ENCODE measurements around the gene CARD9. TPM values are rescaled to one million over a fixed set of nuclear protein-coding genes. Genes with fewer than 3 reads are reported as not detected.

CARD9 gene
- polyA plus RNA-seq, 1 of the 3 experiments (the other 2 are of a cell fraction) = 1.1 TPM

DNA sequence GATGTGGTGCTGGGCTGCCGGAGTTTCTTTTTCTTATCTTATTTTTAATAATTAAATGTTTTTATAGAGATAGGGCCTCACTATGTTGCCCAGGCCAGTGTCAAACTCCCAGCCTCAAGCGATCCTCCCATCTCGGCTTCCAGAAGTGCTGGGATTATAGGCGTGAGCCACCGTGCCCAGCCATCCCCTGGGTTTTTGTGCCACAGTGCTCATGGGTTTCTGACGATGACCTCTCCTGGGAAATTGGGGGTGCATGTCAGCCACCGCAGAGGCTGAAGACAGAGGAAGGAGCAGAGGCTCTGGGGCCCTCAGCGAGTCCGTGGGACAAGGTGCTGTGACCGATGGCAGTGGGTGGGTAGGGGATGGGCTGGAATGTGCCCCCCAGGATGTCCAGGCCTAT, 31.7 kb downstream of the CARD9 start:
- POLR2A ChIA-PET = interaction anchor here (0.6 kb wide), 1 partner anchor 21 kb away, joined by 3 read pairs; no protein-coding TSS in a partner anchor
- H3K9me2 ChIP-seq = no peaks in the 10 kb centered on the region
- H3F3A ChIP-seq (replicated peaks; ENCODE audit: insufficient read depth) = no peaks in the 10 kb centered on the region
- H3K27me3 ChIP-seq (ENCODE audit: insufficient read depth) = no peaks in the 10 kb centered on the region
- H3K4me3 ChIP-seq (ENCODE audit: low read depth in 2 of 2, low read length in 1 of 2) = no peak overlapping the region
- H3K9me3 ChIP-seq = no peaks in the 10 kb centered on the region
- H3K79me2 ChIP-seq (ENCODE audit: insufficient read depth) = no peaks in the 10 kb centered on the region
- no peak overlapping the region for H3K27ac ChIP-seq (ENCODE audit: low read depth in 2 of 2, low read length in 1 of 2)
- H2AFZ ChIP-seq (ENCODE audit: low read depth) = no peak overlapping the region
- H3K4me1 ChIP-seq (ENCODE audit: control insufficient read depth in 1 of 2, insufficient read depth in 2 of 2, low read depth in 1 of 2, low read length in 1 of 2) = peaks cover 0 to 21% of the 10 kb centered on the region in 2 experiments; a peak in 1 of 4 replicates
- H4K20me1 ChIP-seq (ENCODE audit: insufficient read depth) = no peaks in the 10 kb centered on the region
- no peak for DNase-seq
- 93% methylated on average over 10 of the region's 10 CpGs for WGBS (ENCODE audit: low lambda C conversion rate)
- TF ChIP-seq USF1 (IDR thresholded peaks at IDR 0.05; ENCODE audit: borderline replicate concordance, low read depth) = no peak
- CTCF ChIA-PET = interaction anchor here (1.0 to 2.3 kb wide), 2 partner anchors 22 to 59 kb away, joined by 4 to 11 read pairs; partner anchors contain the start of gene DNLZ
- H3K4me2 ChIP-seq = no peak overlapping the region
- no peak overlapping the region for H3K9ac ChIP-seq
- peaks cover 0 to 53% of the 10 kb centered on the region in 2 experiments for H3K36me3 ChIP-seq (replicated peaks in 1 of 2; ENCODE audit: control insufficient read depth in 1 of 2, insufficient read depth in 2 of 2, low read length in 1 of 2)

DNA sequence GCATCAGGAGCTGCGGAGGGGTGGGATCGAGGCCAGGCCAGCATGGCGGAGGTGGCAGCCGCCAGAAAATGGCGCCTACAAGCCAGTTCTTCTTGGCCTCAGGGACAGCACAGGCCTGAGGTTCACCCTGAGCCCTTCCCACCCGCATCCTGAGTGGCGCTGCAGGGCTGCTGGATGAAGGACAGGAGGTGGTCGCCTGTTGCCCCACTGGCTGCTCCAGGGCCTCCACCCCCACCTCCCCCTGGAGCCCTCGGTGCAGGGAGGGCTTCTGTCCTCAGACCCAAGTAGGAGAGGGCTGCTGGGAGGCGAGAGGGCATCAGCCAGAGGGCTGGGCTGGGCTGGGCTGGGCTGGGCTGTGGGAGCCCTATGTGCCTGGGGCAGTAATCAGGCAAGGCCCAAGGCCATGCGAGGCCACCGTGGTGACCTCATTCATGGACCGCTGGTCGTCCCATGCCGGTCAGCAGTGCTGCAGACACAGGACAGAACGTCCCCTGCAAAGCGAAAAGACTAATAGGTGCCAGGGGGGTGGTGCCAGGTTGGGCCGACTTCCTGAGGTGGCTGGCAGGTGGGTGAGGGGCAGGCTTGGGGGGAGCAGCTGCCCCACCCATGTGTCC, 32.3 kb downstream of the CARD9 start:
- no peaks in the 10 kb centered on the region for H4K20me1 ChIP-seq (ENCODE audit: insufficient read depth)
- H3K9ac ChIP-seq = no peak overlapping the region
- no peaks in the 10 kb centered on the region for H3F3A ChIP-seq (replicated peaks; ENCODE audit: insufficient read depth)
- no peaks in the 10 kb centered on the region for H3K27me3 ChIP-seq (ENCODE audit: insufficient read depth)
- H3K4me3 ChIP-seq (ENCODE audit: low read depth in 2 of 2, low read length in 1 of 2) = no peak overlapping the region
- TF ChIP-seq EP300 (IDR thresholded peaks at IDR 0.05; ENCODE audit: borderline replicate concordance in 1 of 2, low read depth in 1 of 2, low read length in 1 of 2) (no peak), RAD21 (IDR thresholded peaks at IDR 0.05; ENCODE audit: low read length) (no peak), NFIC (IDR thresholded peaks at IDR 0.05; ENCODE audit: borderline replicate concordance) (no peak), SIN3A (IDR thresholded peaks at IDR 0.05; ENCODE audit: borderline replicate concordance, low read depth, low read length) (no peak), RXRA (IDR thresholded peaks at IDR 0.05; ENCODE audit: borderline replicate concordance, low read depth) (no peak), TAF1 (IDR thresholded peaks at IDR 0.05; ENCODE audit: borderline replicate concordance, low read depth, low read length) (no peak), GABPA (IDR thresholded peaks at IDR 0.05; ENCODE audit: low read depth) (no peak), EZH2phosphoT487 (IDR thresholded peaks at IDR 0.05; ENCODE audit: borderline replicate concordance, low read depth) (no peak), MXI1 (IDR thresholded peaks at IDR 0.05; ENCODE audit: low read depth, low read length) (no peak), USF1 (IDR thresholded peaks at IDR 0.05; ENCODE audit: borderline replicate concordance, low read depth) (no peak), ELF1 (IDR thresholded peaks at IDR 0.05) (no peak), MEF2A (IDR thresholded peaks at IDR 0.05; ENCODE audit: borderline replicate concordance, low read depth) (no peak), YY1 (IDR thresholded peaks at IDR 0.05; ENCODE audit: low read depth) (no peak), TEAD4 (IDR thresholded peaks at IDR 0.05; ENCODE audit: borderline replicate concordance, insufficient read depth) (no peak), IRF3 (IDR thresholded peaks at IDR 0.05; ENCODE audit: low read depth, low read length) (no peak), FOXJ3 (CRISPR knock-in tag; IDR thresholded peaks at IDR 0.05) (no peak), FOXM1 (IDR thresholded peaks at IDR 0.05; ENCODE audit: low read depth) (no peak)
- TF ChIP-seq, protein P1, sequence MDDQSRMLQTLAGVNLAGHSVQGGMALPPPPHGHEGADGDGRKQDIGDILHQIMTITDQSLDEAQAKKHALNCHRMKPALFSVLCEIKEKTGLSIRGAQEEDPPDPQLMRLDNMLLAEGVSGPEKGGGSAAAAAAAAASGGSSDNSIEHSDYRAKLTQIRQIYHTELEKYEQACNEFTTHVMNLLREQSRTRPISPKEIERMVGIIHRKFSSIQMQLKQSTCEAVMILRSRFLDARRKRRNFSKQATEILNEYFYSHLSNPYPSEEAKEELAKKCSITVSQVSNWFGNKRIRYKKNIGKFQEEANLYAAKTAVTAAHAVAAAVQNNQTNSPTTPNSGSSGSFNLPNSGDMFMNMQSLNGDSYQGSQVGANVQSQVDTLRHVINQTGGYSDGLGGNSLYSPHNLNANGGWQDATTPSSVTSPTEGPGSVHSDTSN (IDR thresholded peaks at IDR 0.05) = no peak
- TF ChIP-seq, protein P2, sequence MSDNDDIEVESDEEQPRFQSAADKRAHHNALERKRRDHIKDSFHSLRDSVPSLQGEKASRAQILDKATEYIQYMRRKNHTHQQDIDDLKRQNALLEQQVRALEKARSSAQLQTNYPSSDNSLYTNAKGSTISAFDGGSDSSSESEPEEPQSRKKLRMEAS (IDR thresholded peaks at IDR 0.05; ENCODE audit: low read depth) = no peak
- TF ChIP-seq, protein P3, sequence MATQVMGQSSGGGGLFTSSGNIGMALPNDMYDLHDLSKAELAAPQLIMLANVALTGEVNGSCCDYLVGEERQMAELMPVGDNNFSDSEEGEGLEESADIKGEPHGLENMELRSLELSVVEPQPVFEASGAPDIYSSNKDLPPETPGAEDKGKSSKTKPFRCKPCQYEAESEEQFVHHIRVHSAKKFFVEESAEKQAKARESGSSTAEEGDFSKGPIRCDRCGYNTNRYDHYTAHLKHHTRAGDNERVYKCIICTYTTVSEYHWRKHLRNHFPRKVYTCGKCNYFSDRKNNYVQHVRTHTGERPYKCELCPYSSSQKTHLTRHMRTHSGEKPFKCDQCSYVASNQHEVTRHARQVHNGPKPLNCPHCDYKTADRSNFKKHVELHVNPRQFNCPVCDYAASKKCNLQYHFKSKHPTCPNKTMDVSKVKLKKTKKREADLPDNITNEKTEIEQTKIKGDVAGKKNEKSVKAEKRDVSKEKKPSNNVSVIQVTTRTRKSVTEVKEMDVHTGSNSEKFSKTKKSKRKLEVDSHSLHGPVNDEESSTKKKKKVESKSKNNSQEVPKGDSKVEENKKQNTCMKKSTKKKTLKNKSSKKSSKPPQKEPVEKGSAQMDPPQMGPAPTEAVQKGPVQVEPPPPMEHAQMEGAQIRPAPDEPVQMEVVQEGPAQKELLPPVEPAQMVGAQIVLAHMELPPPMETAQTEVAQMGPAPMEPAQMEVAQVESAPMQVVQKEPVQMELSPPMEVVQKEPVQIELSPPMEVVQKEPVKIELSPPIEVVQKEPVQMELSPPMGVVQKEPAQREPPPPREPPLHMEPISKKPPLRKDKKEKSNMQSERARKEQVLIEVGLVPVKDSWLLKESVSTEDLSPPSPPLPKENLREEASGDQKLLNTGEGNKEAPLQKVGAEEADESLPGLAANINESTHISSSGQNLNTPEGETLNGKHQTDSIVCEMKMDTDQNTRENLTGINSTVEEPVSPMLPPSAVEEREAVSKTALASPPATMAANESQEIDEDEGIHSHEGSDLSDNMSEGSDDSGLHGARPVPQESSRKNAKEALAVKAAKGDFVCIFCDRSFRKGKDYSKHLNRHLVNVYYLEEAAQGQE (IDR thresholded peaks at IDR 0.05; ENCODE audit: low read depth, low read length) = no peak
- peaks cover 0 to 16% of the 10 kb centered on the region in 2 experiments; a peak in 1 of 4 replicates for H3K4me1 ChIP-seq (ENCODE audit: control insufficient read depth in 1 of 2, insufficient read depth in 2 of 2, low read depth in 1 of 2, low read length in 1 of 2)
- ChIA-PET POLR2A (no interaction called here), CTCF (no interaction called here)
- 93% methylated on average over 8 of the region's 18 CpGs for WGBS (ENCODE audit: low lambda C conversion rate)
- H3K79me2 ChIP-seq (ENCODE audit: insufficient read depth) = no peaks in the 10 kb centered on the region
- H3K36me3 ChIP-seq (replicated peaks in 1 of 2; ENCODE audit: control insufficient read depth in 1 of 2, insufficient read depth in 2 of 2, low read length in 1 of 2) = peaks cover 0 to 59% of the 10 kb centered on the region in 2 experiments
- no peak overlapping the region for H3K4me2 ChIP-seq
- H3K9me2 ChIP-seq = no peaks in the 10 kb centered on the region
- DNase-seq = no peak
- no peak overlapping the region for H2AFZ ChIP-seq (ENCODE audit: low read depth)
- no peak overlapping the region; a peak in 1 of 4 replicates for H3K27ac ChIP-seq (ENCODE audit: low read depth in 2 of 2, low read length in 1 of 2)
- no peaks in the 10 kb centered on the region for H3K9me3 ChIP-seq

All from SK-N-SH (cell line).